GM18499 (cell line): Measurements from ENCODE around the gene AKAP13.

Experiments
- ATAC-seq: cut with Tn5 transposase; IDR thresholded peaks from one replicate; pipeline ENCODE4 v1.9.1; 2021; ENCODE audit warnings: moderate number of reproducible peaks; ENCODE audit not compliant: insufficient read depth, unreplicated experiment

Gene AKAP13

GRCh38 chr15:85685356-85685755 is 305.0 kb downstream of the AKAP13 start:
- ATAC-seq = no peak

GRCh38 chr15:85687329-85687728 is 306.9 kb downstream of the AKAP13 start:
- no peak for ATAC-seq

GRCh38 chr15:85688711-85689110 is 308.3 kb downstream of the AKAP13 start:
- ATAC-seq = no peak

- peak; percentile 35 for ATAC-seq
Measured at GRCh38 chr15:85689729-85690128, 309.3 kb downstream of the AKAP13 start.

GRCh38 chr15:85690561-85691231 is 310.3 kb downstream of the AKAP13 start:
- peak; percentile 28 for ATAC-seq

GRCh38 chr15:85691350-85692240 is 311.2 kb downstream of the AKAP13 start:
- no peak for ATAC-seq

GRCh38 chr15:85692321-85692720 is 311.9 kb downstream of the AKAP13 start:
- no peak for ATAC-seq

- peak; percentile 30 for ATAC-seq
Measured at GRCh38 chr15:85692873-85693272, 312.5 kb downstream of the AKAP13 start.

GRCh38 chr15:85693277-85693676 is 312.9 kb downstream of the AKAP13 start:
- ATAC-seq = no peak

GRCh38 chr15:85694091-85694490 is 313.7 kb downstream of the AKAP13 start:
- ATAC-seq = no peak

GRCh38 chr15:85700767-85701166 is 320.4 kb downstream of the AKAP13 start:
- no peak for ATAC-seq

GRCh38 chr15:85702321-85703101 is 322.1 kb downstream of the AKAP13 start:
- ATAC-seq = no peak

GRCh38 chr15:85704066-85704465 is 323.7 kb downstream of the AKAP13 start:
- no peak for ATAC-seq

- no peak for ATAC-seq
Measured at GRCh38 chr15:85704720-85705429, 324.5 kb downstream of the AKAP13 start.

GRCh38 chr15:85706779-85707518 is 326.5 kb downstream of the AKAP13 start:
- ATAC-seq = no peak

- no peak for ATAC-seq
Measured at GRCh38 chr15:85707519-85708338, 327.3 kb downstream of the AKAP13 start.

- no peak for ATAC-seq
Measured at GRCh38 chr15:85708402-85708941, 328.1 kb downstream of the AKAP13 start.

GRCh38 chr15:85709250-85709649 is 328.8 kb downstream of the AKAP13 start:
- no peak for ATAC-seq
